HCT116 (cell line): ENCODE data around the gene CDK2AP2. TPM values are rescaled to one million over a fixed set of nuclear protein-coding genes. Genes with fewer than 3 reads are reported as not detected.

Source experiments
- microRNA-seq: library from miRNA; unstranded; fragments of <30 nt; microRNA quantifications from one replicate; pipeline ENCODE4, GENCODE V29; 2016; ENCODE audit warnings: borderline number of aligned reads
- total RNA-seq: library from RNA; stranded (reverse); gene quantifications from one replicate; pipeline ENCODE4 v1.2.1, GENCODE V29; 2021; ENCODE audit not compliant: unreplicated experiment

CDK2AP2 gene
- total RNA-seq, 1 experiment from 2014 or later: 53.6 TPM

Small RNA genes within 50 kb of the gene (microRNA-seq; reads per million reads assigned to microRNA genes)
- not detected for gene MIR6752

Other genes with a start within 250 kb of the CDK2AP2 start
- 83.0 TPM for gene GRK2, start 241.7 kb downstream of the CDK2AP2 start, total RNA-seq
- gene ANKRD13D, start 218.9 kb downstream of the CDK2AP2 start, total RNA-seq: 61.1 TPM
- gene SSH3, start 204.6 kb downstream of the CDK2AP2 start, total RNA-seq: 57.8 TPM
- gene POLD4, start 154.6 kb downstream of the CDK2AP2 start, total RNA-seq: 44.2 TPM
- gene CLCF1, start 134.6 kb downstream of the CDK2AP2 start, total RNA-seq: 12.2 TPM
- 49.8 TPM for gene RAD9A, start 116.2 kb downstream of the CDK2AP2 start, total RNA-seq
- gene PPP1CA, start 106.3 kb downstream of the CDK2AP2 start, total RNA-seq: 238 TPM
- 0.39 TPM for gene TBC1D10C, start 104.1 kb downstream of the CDK2AP2 start, total RNA-seq
- gene CARNS1, start 92.5 kb downstream of the CDK2AP2 start, total RNA-seq: 1.0 TPM
- gene RPS6KB2, start 79.7 kb downstream of the CDK2AP2 start, total RNA-seq: 54.1 TPM
- 1.4 TPM for gene PTPRCAP, start 70.5 kb downstream of the CDK2AP2 start, total RNA-seq
- 94.5 TPM for gene CORO1B, start 64.7 kb downstream of the CDK2AP2 start, total RNA-seq
- not detected for gene GPR152, start 55.4 kb downstream of the CDK2AP2 start, total RNA-seq
- not detected for gene CABP4, start 52.8 kb downstream of the CDK2AP2 start, total RNA-seq
- gene TMEM134, start 38.9 kb downstream of the CDK2AP2 start, total RNA-seq: 44.2 TPM
- gene AIP, start 25.1 kb downstream of the CDK2AP2 start, total RNA-seq: 61.0 TPM
- 79.5 TPM for gene PITPNM1, start 2.8 kb downstream of the CDK2AP2 start, total RNA-seq
- not detected for gene CABP2, start 15.3 kb upstream of the CDK2AP2 start, total RNA-seq
- gene GSTP1, start 75.7 kb upstream of the CDK2AP2 start, total RNA-seq: 893 TPM
- 242 TPM for gene NDUFV1, start 98.8 kb upstream of the CDK2AP2 start, total RNA-seq
- gene NUDT8, start 121.8 kb upstream of the CDK2AP2 start, total RNA-seq: 18.7 TPM
- not detected for gene TBX10, start 131.6 kb upstream of the CDK2AP2 start, total RNA-seq
- gene ACY3, start 142.6 kb upstream of the CDK2AP2 start, total RNA-seq: 0.30 TPM
- not detected for gene ALDH3B2, start 166.5 kb upstream of the CDK2AP2 start, total RNA-seq